GM18520 (cell line): ENCODE measurements around the gene ZNF398.

Experiments used
- ATAC-seq: cut with Tn5 transposase; IDR thresholded peaks from one replicate; pipeline ENCODE4 v1.9.1; 2021; ENCODE audit not compliant: unreplicated experiment

ZNF398 gene

GRCh38 chr7:149147752-149148653 lies 750 bp downstream of the ZNF398 start:
- ATAC-seq = peak; percentile 5

GRCh38 chr7:149150981-149151380 lies 3.7 kb downstream of the ZNF398 start:
- ATAC-seq = no peak

GRCh38 chr7:149153346-149153745 lies 6.1 kb downstream of the ZNF398 start:
- ATAC-seq = no peak

GRCh38 chr7:149154056-149154455 lies 6.8 kb downstream of the ZNF398 start:
- ATAC-seq = no peak

GRCh38 chr7:149156898-149157297 lies 9.6 kb downstream of the ZNF398 start:
- ATAC-seq = no peak

GRCh38 chr7:149161241-149161848 lies 14.1 kb downstream of the ZNF398 start:
- ATAC-seq = no peak

GRCh38 chr7:149166142-149166541 lies 18.9 kb downstream of the ZNF398 start:
- ATAC-seq = no peak

GRCh38 chr7:149166630-149167352 lies 19.5 kb downstream of the ZNF398 start:
- no peak for ATAC-seq

- ATAC-seq = no peak
Measured at GRCh38 chr7:149171892-149172533, 24.8 kb downstream of the ZNF398 start.

GRCh38 chr7:149172534-149172920 lies 25.3 kb downstream of the ZNF398 start:
- no peak for ATAC-seq

- no peak for ATAC-seq
Measured at GRCh38 chr7:149175150-149175549, 27.9 kb downstream of the ZNF398 start.

GRCh38 chr7:149179241-149179640 lies 32.0 kb downstream of the ZNF398 start:
- no peak for ATAC-seq

- ATAC-seq = no peak
Measured at GRCh38 chr7:149180722-149181449, 33.6 kb downstream of the ZNF398 start.

- no peak for ATAC-seq
Measured at GRCh38 chr7:149181450-149181790, 34.2 kb downstream of the ZNF398 start.

GRCh38 chr7:149184274-149184673 lies 37.0 kb downstream of the ZNF398 start:
- ATAC-seq = no peak

GRCh38 chr7:149188213-149188612 lies 41.0 kb downstream of the ZNF398 start:
- no peak for ATAC-seq

- no peak for ATAC-seq
Measured at GRCh38 chr7:149188637-149189259, 41.5 kb downstream of the ZNF398 start.

GRCh38 chr7:149191851-149192250 lies 44.6 kb downstream of the ZNF398 start:
- ATAC-seq = no peak

GRCh38 chr7:149194799-149195179 lies 47.5 kb downstream of the ZNF398 start:
- ATAC-seq = no peak
